ENCODE measurements around the gene ZNF117.

- TF ChIP-seq CTCF (IDR thresholded peaks at IDR 0.05) (no peak), POLR2A (IDR thresholded peaks at IDR 0.05) (no peak)
These were observed 12.2 kb downstream of the ZNF117 start for GRCh38 chr7:64978497-64979203.

Data from Peyer's patch (tissue), 4 donors.